GM21825 (cell line): ENCODE data around the gene MTERF4.

Experiments used
- ATAC-seq: cut with Tn5 transposase; IDR thresholded peaks from one replicate; pipeline ENCODE4 v1.9.1; 2021; ENCODE audit warnings: mild to moderate bottlenecking, moderate library complexity; ENCODE audit not compliant: unreplicated experiment

Gene MTERF4

DNA sequence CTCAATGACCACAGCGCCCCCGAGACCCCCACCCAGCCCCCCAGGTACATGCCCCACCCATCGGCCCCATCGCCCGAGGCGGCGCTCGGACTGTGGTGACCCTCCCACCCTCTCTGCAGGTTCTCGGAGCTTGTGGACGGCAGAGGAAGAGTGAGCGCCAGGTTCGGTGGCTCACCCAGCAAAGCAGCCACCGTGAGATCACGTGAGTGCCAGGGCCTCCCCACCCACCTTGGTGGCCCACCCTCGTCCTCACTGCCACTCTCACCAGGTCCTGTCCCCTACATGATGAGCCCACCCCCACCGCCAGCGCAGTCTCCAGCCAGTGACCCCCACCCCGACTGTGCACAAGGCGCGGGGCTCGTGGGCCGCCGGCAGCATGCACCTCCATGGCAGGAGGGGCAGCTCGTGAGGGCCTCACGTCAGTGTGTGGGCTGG, 30.4 kb downstream of the MTERF4 start:
- no peak for ATAC-seq

DNA sequence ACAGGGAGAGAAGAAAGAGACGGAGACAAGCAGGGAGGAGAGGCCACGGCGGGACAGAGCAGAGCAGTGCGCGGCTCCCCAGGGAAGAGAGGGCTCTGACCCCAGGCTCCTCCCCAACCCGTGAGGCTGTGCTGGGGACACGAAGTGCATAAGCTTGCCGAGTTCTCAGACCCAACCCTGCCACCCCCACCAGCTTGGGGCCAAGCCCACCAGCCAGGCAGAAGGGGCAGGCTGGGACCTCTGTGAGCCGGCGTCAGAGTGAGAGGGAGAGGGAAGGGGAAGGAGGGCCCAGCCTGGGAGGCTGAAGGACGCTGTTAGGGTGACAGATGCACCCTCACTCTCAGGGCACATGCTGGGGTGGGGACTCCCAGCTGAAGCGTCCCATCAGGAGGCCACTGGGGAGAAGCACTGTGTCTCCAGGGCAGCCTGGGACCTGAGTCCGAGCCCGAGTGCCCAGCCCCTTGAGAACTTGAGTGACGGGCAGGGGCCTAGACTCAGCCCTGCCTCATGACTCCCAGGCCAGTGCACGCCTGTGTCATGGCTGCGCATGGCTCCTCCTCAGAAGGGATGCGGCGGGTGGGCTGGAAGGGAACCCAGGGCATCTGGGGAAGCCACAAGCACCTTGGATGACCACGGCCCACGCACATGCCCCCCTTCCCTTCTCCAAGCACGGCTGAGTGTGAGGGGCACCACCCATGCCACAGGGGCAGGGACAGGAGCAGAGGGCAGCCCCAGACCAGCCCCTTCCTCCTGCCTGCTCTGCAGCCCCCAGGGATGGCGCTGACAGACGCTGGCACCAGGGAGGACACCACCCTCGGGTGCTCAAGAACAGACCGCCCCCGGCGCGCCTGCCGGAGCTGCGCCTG, 31.0 kb downstream of the MTERF4 start:
- no peak for ATAC-seq

DNA sequence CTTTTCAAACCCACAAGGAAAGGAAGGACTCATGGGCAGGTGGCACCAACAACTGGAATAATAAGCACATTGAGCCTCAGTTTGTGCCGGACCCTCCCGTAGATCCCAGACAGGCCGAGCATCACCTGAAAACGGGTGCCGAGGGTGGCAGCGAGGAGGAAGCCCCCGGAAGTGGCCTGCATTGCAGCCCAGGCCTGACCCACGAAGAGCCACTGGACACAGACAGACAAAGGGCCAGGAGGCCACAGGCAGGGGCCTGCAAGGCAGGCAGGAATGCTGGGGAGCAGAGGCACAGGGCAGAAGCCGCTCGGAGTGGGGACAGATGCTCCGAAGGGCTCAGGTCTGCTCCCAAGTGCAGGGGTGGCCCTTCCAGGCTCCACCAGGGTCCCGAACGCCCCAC, 31.7 kb downstream of the MTERF4 start:
- no peak for ATAC-seq

DNA sequence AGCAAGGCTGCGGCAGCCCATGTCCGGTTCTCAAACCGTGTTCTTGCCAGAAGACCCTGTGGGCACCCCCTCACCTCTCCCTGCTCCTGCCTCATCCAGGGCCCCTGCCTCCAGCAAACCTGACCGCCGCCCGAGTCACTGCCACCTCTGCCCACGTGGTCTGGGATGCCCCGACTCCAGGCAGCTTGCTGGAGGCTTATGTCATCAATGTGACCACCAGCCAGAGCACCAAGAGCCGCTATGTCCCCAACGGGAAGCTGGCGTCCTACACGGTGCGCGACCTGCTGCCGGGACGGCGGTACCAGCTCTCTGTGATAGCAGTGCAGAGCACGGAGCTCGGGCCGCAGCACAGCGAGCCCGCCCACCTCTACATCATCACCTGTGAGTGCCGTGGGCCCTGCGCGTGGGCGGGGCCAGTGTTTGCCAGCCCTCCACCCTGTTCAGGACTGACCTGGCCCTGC, 32.2 kb downstream of the MTERF4 start:
- ATAC-seq: no peak

DNA sequence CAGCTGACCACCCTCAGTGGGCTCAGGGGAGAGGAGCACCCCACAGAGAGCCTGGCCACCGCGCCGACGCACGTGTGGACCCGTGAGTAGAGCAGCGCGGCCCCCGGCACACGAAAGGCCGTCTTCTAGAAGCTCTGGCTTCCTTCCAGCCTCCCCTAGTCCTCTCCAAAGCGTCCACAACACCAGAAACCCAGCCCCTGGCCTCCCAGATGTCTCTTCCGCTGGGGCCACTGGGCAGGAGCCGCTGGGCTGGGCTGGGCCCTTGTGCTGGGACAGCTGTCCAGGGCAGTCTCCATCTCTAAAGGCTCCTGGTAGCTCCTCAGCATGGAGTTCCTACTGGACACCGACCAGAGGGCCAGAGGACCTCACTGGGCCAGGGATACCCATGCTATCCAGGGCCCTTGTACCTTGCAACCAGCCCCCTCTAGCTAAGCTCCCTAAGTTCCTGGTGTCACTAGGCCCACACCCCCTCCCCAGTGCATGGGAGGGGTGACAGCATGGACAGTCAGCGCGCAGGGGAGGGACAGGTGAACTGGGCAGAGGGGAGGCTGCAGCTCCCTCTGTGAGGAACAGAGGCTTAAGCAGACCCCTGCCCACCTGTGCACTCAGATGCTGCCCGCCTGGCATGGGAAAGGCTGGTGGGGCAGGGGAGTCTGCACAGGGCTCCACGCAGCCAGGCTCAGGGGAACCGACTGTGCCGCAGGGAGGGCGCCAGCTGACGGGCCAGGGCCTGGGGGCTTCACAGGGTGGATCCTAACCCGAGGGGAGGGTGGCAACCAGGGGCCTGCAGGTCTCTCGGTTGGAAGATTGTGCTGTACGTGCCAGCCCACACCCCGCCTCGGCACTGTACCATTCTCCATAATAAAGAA, 32.9 kb downstream of the MTERF4 start:
- no peak for ATAC-seq

DNA sequence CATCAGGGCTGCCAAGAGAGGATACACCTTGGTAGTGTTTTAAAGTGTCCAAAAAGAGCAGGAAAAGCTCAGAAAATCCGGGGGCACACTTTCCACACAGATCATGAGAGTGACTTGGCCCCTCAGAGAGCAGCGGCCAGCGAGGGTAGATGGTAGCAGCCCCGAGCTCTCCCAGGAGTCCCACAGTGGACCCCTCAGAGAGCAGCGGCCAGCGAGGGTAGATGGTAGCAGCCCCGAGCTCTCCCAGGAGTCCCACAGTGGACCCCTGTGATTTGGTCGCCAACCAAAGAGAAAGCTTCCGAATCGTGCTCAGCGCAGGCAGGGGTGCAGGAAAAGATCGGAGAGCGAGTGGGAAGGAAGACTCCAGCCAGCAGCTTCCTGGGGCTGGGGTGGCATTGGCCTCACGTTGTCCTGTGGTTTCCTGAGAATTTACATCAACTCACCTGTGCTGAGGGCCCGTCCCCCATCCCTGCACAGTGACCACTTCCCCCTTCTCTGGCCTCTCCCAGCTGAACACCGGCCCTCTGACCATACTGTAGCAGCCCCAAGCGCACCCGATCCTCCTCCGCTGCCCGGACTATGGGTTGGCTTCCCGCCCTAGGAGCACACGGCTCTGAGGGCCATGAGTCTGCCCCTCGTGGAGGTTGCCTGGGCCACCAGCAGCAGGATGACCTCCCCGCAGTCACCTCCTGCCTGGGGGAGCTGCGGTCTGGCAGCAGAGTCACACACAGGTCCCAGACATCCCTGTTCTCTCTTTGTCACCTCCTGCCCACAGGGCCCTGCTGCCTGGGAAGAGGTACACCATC, 33.7 kb downstream of the MTERF4 start:
- no peak for ATAC-seq

DNA sequence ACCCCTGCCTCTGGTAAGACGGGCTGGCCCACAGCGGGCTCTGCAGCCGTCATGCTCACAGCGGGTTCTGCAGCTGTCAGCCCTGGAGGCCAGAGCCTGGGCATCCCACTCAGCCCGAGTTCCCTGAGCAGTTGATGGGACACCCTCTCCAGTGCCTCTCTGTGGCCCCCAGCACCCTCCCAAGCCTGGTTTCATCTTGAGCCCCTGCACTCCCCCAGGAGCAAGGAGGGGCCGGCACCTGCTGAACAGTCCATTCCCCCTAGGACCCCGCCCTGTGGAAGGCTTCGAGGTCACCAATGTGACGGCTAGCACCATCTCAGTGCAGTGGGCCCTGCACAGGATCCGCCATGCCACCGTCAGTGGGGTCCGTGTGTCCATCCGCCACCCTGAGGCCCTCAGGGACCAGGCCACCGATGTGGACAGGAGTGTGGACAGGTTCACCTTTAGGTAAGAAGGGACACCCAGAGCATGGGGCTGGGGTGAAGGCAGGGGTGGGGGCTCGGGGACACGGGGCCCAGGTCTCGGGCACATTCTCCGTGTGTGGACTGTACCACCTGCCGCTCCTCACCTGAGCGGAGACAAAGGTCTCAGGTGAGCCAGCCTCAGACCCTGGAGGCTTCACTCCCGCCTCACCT, 34.5 kb downstream of the MTERF4 start:
- no peak for ATAC-seq

DNA sequence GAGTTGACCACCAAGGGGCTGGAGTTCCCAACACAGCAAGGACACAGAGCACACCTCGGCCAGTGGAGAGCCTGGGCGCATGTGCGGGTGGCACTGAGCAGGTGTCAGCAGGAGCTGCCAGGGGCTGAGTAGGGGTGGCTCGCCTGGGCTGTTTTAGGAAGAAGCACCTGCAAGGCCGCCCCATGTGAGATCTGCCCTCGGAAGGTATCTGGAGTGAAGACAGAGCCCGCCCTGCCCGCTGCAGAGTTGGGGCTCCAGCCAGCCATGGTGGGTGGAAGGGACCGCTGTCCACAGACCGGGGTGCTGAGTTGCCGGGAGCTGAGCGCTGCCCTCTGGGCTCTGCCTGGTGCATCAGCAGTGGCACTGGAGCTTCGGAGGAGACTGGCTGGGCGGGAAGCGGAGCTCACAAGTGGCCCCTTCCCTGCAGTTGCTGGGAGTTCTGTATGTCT, 35.2 kb downstream of the MTERF4 start:
- ATAC-seq: no peak

DNA sequence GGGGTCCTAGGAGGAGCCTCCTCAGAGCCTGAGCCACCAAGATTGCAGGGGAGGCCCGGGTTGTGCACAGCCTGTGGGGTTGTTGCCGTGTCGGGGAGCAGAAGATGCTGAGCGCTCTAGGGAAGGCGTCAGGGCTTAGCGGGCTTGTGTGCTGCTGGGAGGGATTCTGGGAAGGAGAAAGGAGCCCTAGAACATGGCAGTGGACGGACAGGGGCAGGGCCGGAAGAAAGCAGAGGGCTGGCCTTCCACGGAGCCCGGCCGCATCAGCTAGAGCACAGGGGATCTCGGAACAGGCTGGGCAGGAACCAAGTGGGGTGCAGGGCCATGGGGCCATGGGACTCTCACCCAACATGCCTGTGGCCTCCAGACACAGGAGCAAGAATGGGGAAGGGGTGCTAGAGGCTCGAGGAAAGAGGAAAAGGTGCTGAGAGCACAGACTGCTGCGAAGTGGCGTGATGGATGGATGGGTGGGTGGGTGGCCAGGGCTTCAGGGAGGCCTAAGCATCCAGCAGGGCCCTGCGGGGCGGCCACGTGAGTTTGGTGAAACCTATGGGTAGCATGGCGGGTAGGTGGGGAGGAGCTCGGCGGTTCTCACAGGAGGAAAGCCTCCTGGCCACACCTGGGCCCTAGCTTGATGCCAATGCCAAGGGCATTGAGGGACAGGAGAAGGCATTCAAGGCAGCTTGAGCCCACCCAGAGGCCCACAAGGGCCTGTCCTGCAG, 35.8 kb downstream of the MTERF4 start:
- no peak for ATAC-seq

DNA sequence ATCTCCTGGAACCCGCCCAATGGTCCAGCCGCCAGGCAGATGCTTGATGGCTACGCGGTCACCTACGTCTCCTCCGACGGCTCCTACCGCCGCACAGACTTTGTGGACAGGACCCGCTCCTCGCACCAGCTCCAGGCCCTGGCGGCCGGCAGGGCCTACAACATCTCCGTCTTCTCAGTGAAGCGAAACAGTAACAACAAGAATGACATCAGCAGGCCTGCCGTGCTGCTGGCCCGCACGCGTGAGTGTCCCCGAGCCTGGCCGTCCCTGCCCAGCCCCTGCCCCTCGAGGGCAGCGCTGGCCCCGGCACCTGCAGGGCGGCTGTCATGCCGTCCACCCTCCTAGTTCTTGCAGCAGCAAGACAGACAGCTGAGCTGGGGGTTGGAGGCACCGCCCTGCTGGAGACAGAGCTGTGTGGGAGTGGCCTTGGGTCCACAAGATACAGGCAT, 36.7 kb downstream of the MTERF4 start:
- no peak for ATAC-seq

DNA sequence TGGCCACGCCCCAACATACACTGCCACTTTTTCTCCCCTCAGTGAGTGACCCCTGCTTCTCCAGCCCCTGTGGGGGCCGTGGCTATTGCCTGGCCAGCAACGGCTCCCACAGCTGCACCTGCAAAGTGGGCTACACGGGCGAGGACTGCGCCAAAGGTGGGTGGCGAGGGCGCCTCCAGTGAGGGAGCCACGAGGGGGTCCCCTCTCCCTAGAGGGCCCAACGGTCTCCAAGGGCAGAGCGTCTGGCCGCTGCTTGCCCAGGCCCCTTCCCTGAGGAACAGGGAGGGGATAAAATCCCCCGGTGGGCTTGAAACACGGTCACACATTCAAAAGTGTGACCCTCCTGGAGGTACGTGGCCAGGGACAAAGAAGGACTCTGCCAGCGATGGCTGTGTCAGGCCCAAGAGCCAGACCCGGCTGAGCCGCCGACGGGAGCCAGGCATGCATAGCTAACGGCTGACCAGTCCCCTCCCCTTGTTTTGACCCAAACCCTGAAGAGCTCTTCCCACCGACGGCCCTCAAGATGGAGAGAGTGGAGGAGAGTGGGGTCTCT, 37.2 kb downstream of the MTERF4 start:
- ATAC-seq: no peak

DNA sequence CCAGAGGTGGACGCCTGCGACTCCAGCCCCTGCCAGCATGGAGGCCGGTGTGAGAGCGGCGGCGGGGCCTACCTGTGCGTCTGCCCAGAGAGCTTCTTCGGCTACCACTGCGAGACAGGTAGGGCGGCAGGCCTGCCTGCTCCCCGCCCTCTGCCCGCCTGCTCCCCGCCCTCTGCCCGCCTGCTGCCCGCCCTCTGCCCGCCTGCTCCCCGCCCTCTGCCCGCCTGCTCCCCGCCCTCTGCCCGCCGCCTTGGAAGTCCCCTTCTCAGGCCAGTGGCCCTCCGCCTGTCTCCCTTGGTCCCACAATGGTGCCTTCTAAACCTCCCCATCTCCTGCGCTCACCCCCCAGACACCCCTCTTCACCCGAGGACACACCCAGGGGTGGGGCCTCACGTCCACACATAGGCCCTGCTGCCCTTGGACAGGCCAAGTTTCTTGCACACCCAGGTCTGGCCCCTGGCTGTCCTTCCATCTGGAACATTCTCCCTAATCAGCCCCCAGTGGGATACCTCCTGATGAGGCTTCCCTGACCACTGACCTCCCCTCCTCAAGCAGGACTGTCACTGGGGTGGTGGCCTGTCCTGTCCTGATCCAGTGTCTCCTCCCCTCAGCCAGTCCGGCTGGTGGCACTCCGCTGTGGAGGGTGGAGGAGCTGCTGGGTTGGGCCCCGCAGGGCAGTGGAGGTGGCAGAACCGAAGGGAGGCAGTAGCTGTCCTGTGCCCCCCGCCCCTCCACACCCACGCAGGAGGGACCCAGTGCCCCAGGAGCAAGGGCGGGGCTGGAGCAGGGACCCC, 37.9 kb downstream of the MTERF4 start:
- ATAC-seq: no peak

DNA sequence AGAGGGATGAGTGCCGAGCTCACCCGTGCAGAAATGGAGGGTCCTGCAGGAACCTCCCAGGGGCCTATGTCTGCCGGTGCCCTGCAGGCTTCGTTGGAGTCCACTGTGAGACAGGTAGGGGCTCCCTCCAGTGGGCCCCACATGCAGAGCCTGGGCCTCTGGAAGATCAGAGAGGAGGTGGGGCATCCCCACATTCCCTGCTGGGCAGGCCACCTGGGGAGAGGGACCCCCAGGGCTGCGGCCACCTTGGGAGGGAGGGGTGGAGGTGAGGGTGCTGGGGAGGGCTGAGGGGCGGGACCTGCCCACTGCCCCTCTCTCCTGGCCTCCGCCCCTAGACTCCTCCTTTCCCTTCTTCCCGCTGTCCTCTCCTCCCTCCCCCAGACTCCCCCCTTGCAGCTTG, 38.5 kb downstream of the MTERF4 start:
- ATAC-seq: no peak

DNA sequence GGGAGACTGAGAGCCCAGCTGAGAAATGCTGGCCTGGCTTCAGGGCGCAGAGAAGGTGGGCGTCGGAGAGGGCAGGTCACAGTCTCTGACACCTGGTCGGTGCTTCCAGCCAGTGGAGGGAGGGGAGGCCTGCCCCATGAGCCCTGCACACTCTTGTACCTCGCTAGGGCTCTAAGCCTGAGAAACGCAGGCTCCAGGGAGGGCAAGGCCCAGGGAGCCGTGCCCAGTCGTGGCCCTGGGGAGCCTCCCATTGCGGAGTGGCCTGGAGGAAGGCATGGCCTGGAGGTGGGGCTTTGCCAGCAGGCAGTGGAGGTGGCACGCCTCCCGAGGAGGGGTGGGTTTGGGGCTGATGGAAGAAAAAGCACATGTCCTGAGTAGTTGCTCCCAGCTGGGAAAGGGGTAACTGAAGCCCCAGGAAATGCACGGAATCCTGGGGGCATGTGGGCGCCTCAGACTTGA, 39.0 kb downstream of the MTERF4 start:
- ATAC-seq: no peak

DNA sequence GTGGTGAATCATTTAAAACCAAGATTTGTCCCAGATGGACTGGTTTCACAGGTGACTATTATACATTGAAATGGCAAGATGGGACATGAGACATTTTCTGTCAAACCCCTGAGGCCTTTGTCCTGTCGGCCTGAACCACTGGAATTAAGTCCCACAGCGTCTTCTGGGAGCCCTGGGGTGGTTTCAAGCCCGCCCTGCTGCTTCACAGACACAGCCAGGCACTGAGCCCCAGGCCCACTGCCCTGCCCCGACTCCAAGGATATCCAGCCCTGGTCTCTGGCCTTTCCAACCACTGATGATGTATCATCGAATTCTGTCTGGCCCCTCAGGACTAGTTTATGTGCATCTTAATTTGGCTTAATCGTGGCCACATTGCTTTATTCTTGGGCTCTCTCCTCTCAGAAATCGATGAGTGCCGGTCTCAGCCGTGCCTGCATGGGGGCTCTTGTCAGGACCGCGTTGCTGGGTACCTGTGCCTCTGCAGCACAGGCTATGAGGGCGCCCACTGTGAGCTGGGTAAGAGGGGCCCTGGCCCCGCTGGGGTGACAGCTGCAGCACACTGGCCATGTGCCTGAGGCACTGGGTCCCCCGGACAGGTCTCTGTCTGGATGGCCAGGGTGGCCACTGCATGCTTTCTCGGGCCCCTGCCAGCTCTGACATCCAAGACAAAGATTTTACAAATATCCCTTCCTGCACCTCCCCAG, 39.5 kb downstream of the MTERF4 start:
- no peak for ATAC-seq

DNA sequence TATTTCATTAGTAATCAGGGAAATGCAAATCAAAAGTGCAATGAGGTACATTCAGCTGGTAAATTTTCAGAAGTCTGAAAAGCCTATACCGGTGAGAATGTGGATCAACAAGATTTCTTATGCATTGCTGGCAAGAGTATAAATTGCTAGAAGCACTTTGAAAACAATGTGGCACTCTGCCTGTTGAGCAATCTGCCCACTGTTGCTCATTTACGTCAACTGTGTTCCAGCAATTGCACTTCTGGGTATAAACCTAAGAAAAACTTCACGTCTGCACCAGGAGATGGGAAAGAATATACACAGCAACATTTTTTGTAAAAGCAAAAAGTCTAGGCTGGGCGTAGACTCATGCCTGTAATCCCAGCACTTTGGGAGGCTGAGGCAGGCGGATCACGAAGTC, 40.8 kb downstream of the MTERF4 start:
- no peak for ATAC-seq

DNA sequence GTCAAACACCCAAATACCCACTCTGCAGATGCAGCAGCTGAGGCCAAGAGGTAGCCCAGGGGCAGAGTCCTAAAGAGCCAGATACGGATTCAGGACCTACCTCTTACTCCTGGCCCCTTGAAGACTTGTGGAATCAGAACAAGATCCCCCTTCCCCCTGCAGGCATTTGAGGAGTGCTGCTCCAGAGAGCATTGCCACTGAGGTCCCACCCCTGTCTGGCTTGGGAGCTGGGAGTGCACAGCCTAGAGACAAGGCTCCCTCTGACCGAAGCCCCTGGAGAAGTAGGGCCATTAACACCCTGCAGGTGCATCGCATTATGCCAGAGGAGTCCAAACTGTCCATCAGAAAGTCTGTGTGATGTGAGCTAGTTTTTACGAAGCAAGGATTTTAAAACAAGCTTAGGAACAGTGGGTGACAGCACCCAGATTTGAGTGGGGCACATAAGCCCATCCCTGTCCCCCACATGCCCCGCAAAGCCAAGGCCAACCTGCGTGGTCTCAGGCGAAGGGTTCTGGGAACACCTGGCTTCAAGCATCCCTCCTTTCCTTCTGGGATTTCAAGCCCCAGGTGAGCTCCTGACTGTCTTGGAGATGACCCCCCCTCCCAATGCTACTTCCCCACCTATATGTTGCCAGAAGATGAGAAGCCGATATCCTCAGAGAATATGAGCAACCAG, 48.4 kb downstream of the MTERF4 start:
- ATAC-seq: no peak
